ENCODE data around the gene NSUN5. TPM values are rescaled to one million over a fixed set of nuclear protein-coding genes. Genes with fewer than 3 reads are reported as not detected.

NSUN5 gene
- total and polyA plus RNA-seq, 2 of the 8 experiments (the other 6 are each of a cell fraction or from before 2014, with no cell fraction given) = 56.2 to 89.0 TPM

DNA sequence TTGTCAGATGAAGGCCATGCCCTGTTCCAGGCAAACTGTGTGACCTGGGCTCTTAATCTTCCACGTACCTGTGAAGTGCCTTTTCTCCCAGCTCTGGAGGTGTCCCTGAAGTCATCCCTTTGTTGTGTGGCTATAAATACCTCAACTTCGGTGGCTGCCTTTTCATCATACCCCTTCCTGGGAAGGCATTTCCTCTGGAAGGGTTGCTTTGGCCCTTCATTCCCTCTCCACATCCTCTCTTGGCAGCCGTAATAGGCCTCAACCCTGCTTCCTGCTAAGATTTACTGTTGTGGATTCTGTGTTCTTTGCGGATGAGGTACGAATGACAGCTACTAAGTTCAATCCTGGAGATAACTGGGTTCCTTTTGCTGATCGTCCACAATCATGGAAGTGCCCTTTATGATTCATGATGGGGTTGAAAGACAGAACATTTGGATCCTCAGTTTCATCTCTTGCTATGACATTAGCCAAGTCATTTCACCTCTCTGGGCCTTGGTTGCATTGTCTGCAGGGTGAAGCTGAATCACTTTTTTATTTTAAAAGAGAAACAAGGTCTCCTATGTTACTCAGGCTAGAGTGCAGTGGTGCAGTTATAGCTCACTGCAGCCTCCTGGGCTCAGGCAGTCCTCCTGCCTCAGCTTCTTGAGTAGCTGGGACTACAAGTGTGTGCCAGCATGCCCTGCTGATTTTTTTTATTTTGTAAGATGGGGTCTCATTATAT, 43.0 kb upstream of the NSUN5 start (continued):
- TF ChIP-seq SIN3A (conservative IDR thresholded peaks at IDR 0.05 in 1 of 2, IDR thresholded peaks at IDR 0.05 in 1 of 2; ENCODE audit: low read depth in 1 of 2, low read length in 2 of 2) (no peak), CREB1 (IDR thresholded peaks at IDR 0.05) (no peak), SIX5 (IDR thresholded peaks at IDR 0.05; ENCODE audit: low read depth, low read length) (no peak), SP1 (IDR thresholded peaks at IDR 0.05; ENCODE audit: low read depth, low read length) (no peak), SRF (IDR thresholded peaks at IDR 0.05; ENCODE audit: low read depth, low read length) (no peak), ATF2 (IDR thresholded peaks at IDR 0.05; ENCODE audit: low read length) (no peak), ZNF274 (IDR thresholded peaks at IDR 0.05; ENCODE audit: borderline replicate concordance, extremely low read depth, low read length) (no peak), SUZ12 (IDR thresholded peaks at IDR 0.05; ENCODE audit: low read length) (no peak), FOSL1 (IDR thresholded peaks at IDR 0.05; ENCODE audit: insufficient read depth, low read depth, low read length) (no peak), TBP (IDR thresholded peaks at IDR 0.05; ENCODE audit: low read depth, low read length) (no peak), RXRA (IDR thresholded peaks at IDR 0.05; ENCODE audit: insufficient read depth, low read depth, low read length) (no peak)
